NK-92 (cell line): ENCODE measurements around the gene PPP1R8.
"Not testable (repeated sequence)": the region's sequence is repeated elsewhere in the genome, so short reads cannot be mapped to it uniquely, and the experiment has no call there.

Experiments used
- DNase-seq: peaks from one replicate; lab custom pipeline; 2025; ENCODE audit not compliant: unreplicated experiment; lab: John Stamatoyannopoulos, UW

The PPP1R8 gene

DNA sequence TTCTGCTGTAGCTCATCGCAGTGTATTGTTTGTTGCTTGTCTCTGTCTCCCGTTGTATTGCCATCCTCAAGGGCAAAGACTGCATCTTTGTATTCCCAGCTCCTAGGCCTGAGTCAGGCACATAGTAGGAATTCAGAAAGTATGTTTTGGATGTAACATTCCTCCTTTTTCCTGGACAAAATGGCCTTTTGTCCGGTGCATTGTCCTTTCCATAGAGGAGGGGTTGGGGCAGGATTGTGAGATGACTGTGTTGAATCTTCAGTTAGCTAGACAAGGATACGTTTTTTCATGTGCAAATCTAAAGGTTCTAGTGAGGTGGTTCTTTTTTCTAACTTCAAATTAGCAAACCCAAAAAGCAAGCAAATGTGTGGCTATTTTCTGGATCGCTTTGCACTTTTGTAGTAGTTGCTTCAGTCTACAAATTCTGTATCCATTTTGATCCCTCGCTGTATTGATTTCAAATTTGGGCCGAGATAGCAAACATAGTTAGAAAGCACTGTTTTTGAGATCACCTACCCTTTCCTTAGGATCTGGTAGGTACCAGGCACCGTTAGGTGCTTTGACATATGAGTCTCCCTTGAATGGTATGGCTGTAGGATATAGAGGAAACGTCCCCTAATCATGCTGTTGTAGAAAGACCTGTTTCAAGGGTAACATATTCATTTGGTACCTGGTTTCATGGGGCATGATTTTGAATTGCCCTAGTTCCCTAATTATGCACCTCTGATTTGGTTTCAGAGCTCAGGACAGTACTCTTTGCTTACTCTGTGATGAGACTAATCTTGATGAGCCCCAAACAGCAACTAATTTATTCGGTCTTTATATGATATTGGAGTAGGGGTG, 1.2 kb downstream of the PPP1R8 start:
- no peak for DNase-seq

DNA sequence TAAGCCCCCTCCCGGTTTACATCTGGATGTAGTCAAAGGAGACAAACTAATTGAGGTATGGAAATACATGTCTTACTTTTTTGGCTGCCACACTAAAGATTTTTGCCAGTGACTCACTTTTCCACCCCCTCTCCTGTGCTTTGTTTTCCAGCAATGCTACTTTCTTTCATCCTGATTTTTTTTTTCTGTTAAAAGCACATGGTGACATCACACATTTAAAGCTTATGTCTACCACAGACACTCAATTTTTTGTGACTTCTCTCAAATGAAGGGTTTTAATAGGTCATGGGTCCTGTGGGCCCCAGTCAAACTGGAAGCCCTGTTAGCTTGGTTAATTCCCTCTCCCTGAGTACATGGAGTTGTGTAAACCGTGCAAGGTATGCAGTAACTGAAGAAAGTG, 2.2 kb downstream of the PPP1R8 start:
- no peak for DNase-seq

DNA sequence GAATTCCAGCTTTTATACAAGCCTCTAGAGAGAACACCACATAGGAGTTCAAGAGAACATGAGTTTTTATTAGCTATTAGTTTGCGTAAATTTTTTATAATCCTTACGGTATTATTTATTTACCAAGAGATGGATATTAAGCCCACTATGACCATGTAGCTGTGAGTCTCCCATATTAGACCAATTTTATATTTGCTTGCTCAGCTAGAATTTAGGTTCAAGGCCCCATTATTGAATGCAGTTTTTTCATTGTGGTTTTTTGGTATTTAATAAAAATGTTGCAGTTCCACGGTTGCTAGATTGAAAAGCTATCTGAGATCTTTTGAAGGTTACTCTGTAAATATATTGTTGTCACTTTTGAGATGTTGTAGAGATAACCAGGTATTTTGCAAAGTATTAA, 2.9 kb downstream of the PPP1R8 start:
- DNase-seq = no peak

DNA sequence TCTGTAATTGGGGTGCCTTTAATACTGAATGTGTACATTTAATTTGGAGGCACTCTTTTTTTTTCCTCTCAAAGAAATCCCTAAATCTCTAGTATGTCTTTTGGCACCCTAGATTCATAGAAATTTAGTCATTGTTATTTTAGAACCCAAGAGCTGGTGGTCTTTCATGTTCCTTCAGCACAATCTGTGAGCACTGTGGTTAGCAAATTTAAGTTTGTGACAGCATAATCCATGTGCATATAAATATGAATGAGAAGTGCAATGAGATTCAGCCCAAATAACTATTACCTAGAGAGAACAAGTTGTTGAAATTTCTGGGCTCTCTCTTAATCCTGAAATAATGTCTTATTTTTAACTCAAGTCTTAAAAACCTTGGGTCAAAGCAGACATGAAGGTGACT, 4.5 kb downstream of the PPP1R8 start:
- no peak for DNase-seq

DNA sequence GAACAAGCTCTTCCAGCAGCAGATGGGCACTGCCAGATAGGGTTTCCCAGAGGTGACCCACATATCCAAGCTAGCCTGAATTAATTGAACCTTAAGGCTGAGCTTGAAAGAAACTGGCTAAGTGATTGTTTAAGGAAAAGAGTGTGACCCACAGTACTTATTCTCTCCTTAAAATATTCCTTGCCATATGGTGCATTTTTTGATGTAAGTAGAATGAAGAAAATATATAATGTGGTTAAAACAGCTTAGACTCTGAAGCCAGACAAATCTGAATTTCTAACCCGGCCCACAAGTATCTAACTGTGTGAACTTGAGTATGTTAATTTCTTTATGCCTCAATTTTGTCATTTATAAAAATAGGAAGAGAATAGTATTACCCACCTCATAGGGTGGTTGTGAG, 4.9 kb downstream of the PPP1R8 start:
- DNase-seq = no peak

DNA sequence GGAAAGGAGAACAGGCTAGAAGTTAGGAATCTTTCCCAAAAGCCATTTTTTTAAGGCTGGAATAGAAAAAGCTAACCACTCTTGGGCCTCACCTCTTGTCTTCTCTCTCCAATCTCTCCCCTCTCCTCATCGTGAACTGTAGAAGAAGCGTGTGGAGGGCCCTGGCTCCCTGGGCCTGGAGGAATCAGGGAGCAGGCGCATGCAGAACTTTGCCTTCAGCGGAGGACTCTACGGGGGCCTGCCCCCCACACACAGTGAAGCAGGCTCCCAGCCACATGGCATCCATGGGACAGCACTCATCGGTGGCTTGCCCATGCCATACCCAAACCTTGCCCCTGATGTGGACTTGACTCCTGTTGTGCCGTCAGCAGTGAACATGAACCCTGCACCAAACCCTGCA, 19.4 kb downstream of the PPP1R8 start:
- no peak for DNase-seq

DNA sequence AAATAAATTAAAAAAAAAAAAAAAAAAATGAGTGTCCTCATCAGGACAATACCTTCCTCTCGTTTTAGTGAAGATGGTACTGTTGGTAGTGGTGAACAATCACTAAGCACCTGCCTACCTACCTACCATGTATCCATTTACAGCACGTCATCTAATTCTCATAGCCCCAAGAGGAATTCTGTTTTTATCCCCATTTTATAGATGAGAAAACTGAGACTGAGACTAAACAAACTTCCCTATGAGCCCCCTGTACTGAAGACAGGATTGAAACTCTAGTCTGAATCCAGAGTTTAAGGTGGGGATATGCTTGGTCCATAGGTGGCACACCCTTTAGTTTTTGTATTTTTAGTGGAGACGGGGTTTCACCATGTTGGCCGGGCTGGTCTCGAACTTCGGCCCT, 24.5 kb downstream of the PPP1R8 start:
- no peak for DNase-seq

DNA sequence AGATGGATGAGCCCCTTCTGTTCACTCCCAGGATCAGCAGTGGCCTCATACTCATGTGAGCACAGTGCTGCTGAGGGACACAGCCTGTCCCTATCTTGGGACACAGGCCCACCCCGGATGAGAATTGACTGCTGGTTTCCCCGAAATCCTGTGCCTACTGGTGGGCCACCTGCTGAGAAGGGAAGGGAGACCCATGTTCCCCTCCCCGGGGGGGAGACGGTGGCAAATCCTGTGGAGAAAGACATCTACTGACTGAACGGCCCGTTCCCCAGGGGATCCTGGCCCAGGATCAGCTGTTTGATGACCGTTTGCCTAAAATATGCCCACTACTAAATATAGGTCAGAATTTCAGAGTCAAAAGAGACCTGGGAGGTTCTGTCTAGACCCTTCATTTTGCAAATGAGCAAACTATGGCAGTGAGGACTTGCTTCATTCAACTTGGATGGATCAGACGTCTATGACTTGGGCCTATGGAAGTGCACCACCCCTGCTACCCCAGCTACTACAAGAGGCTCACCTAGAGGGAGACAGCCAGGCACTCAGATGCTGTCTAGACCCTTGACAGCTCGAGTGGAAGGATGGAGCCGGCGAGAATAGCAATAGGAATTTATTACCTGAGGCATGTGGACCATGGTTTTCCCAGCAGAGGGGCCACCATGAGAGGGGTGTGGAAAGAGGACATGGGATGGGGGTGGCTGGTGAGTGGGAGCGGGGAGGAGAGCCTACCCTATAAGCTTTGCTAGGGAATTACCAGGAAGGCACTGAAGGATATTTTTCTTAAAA, 26.2 kb downstream of the PPP1R8 start:
- DNase-seq = no peak

DNA sequence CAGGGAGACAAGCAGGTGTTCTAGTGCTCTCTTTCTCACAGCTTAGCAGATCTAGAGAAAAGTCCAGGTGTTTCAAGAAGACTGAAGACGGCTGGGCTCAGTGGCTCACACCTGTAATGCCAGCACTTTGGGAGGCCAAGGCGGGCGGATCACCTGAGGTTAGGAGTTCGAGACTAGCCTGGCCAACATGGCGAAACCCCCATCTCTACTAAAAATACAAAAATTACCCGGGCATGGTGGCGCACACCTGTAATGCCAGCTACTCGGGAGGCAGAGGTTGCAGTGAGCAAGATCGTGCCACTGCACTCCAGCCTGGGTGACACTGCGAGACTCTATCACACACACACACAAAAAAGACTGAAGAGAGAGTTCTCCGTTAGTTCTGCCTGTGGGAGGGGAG, 27.0 kb downstream of the PPP1R8 start:
- not testable (repeated sequence) for DNase-seq

DNA sequence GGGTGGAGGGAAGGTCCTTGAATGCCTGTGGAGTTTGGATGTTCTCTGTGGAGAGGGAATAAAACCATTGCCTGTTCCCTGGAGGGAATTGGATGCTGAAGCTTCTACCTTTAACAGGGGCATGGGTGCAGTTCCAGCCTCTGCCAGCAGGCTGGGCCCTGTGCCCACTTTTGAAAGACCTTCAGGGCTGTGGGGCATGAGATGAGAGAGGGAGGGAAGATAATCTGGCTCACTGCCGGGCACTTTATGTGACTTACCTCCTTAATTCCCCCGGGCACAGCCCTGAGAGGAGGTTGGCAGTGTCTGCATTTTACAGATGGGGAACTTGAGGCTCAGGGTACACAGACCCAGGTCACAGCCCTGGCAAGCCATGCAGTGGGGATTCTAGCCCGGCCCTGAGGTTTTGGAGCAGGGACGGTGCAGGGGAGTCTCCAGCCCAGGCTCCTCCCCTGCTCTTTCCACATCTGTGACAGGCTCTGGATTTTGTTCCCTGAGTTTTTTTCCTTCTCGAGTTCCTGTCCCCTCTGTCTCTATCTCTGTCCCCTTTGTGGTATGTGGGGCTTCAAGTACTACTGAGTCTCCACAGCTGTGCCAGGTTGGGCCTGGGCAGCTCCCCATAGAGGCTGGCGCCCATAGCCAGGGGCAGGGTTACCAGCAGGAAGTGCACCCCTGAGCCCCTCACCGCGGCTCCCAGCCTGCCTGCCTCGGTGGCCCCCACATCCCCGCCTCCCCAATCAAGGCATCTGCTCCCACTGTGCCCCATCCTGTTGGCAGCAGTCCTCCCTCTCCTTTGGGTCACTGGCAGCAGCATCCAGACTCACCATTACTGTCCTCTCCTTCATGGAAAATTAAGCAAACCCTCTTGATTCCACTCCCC, 27.7 kb downstream of the PPP1R8 start:
- no peak for DNase-seq

DNA sequence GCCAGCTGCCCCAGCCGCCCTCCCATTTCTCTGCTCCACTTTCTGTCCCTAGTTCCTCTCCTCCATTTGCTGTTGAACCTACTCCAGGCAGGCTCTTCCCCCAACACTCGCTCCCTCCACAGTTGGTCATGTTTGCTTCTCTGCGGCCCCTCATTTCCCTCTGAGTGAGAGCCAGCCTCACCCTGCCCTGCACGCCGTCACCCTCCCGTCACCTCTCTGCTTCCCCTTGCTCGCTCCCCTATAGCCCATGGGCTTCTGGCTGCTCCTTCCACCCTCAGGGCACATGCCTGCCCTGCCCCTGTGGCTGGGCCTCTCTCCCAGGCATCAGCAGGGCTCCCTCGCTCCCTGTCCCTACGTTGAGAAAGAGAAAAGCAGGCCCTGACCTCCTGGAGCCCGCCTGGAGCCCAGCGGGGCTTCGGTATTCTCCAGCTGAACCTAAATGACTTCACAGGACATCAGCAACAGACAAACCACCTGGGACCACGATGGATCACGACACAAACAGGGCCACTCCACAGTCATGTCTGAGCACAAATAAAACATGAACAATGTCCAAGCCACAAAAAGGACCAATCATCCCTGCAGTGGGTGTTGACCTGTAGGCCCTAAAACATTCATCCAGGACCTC, 28.5 kb downstream of the PPP1R8 start:
- no peak for DNase-seq

DNA sequence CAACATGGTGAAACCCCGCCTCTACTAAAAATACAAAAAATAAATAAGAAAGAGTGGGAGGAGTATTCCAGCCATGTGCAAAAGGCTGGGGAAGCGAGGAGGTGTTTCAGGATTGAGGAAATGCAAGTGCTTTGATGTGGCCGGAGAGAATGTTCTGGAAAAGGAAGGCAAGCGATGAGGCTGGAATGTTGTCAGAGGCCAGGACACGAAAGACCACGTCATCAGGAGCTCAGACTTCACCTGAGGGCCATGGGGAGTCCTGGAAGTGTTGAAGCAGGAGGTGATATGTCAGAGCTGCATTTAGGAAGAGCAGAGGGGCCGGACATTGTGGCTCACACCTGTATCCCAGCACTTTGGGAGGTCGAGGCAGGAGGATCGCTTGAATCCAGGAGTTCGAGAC, 30.9 kb downstream of the PPP1R8 start:
- DNase-seq = no peak

DNA sequence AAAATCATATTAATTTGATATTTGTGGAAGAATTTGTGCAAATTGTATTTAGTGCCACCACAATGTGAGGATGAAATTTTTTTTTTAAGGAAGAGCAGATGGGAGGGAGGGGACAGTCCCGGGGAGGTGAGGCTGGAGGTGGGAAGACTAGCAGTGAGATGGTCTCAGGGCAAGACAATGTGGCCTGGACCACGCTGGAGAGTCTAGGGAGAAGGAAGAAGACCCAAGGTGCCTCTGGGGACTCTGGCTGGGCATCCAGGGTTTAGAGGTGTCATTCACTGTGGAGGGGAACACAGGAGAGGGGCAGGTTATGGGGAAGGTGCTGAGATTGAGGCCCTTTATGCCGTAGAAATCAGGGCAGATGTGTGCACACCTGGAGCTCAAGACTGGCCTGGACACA, 31.4 kb downstream of the PPP1R8 start:
- DNase-seq = no peak

DNA sequence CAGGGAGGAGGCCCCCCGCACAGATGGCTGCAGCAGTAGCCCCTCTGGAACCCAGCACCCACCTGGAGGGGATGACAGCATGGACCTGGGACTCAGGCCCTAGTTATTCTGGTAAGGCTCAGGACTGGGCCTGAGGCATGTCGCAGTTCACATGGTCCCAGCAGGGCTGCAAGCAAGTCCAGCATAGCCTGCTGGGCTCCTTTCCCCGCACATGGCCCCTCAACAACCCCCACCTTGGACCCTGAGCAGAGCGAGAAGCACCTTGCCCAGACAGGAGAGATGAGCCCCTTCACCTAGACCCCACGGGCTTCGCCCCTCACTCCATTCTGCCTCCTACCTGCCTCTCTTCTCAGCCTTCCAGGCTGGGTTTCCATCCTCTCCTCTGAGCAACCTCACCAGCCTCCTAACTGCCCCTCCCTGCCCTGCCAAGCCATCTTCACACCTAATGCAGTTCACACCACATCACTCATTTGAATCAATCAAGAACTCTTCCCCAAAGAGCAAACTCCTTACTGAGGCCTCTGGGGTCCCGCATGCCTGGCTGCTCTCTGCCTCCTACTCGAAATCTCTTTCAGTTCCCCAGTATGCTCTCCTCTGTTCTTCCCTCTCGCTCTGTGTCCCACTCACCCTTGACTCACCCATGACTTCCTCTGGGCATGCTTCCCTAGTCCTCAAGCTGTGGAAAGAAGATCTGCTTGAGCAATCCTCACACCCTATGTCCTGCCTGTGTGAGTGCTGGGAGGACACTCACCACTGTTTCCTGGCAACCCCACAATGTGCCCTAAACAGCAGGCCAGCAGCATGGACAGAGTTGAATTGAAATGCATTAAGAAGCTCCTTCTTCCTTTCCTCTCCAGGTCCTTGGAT, 32.3 kb downstream of the PPP1R8 start:
- no peak for DNase-seq

DNA sequence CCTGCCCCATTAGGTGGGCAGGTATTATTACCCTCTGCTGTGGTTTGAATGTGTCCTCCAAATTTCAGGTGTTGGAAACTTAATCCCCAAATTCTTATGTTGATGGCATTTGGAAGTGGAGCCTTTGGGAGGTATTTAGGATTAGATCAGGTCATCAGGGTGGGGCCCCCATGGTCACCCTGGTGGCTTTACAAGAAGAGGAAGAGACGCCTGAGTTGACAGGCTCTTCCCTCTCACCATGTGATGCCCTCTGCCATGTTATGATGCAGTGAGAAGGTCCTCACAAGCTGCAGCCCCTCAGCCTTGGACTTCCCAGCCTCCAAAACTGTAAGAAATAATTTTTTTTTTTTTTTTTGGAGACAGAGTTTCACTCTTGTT, 32.9 kb downstream of the PPP1R8 start:
- no peak for DNase-seq

DNA sequence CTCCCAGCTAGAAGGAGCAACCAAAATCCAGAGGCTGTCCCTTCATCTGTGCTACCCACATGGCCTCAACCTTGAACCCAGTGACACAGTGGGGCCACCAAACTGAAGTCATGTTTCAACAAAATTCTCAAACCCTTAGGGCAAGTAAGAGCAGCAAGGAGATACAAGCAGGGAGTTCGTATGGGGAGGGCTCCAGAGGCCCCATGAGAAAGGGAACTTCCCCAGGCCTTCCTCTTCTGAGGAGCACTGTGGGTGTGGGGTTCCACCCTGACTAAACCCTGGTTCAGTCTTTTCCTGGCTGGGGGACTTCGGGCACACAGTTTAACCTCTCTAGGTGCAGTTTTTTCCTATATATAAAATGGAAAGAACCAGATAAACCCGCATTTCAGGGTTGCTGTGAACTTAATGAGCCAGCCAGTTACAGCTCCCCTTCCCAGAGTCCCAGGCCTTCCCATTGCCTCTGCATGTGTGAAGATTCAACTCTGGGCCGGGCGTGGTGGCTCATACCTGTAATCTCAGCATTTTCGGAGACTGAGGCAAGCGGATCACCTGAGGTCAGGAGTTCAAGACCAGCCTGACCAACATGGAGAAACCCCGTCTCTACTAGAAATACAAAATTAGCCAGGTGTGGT, 33.8 kb downstream of the PPP1R8 start:
- no peak for DNase-seq

DNA sequence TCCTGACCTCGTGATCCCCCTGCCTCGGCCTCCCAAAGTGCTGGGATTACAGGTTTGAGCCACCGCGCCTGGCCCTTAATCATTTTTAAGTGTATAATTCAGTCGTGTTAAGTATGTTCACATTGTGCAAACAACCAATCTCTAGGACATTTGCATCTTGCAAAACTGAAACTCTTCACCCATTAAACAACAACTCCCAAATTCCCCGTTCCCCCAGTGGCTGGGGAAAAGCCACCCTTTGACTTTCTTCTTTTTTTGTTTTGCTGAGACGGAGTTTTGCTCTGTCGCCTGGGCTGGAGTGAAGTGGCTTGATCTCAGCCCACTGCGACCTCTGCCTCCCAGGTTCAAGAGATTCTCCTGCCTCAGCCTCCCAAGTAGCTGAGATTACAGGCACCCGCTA, 35.2 kb downstream of the PPP1R8 start:
- no peak for DNase-seq

DNA sequence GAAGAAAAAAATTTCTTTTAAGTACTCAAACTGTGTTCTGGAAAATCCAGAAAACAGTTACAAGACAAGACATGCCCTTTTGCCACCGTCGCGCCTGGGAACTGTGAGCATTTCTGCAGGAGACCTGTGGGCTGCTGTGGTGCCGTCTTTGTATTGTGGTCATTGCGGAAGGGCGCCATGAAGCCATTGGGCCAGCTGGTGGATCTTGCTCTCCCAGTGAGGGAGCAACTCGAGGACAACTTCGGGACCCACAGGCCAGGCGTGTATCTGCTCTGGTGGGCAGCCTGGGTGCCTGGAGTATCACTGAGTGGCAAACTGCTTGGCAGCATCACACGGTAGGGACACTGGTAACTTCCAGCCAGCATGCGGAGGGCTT, 38.0 kb downstream of the PPP1R8 start:
- DNase-seq = no peak

DNA sequence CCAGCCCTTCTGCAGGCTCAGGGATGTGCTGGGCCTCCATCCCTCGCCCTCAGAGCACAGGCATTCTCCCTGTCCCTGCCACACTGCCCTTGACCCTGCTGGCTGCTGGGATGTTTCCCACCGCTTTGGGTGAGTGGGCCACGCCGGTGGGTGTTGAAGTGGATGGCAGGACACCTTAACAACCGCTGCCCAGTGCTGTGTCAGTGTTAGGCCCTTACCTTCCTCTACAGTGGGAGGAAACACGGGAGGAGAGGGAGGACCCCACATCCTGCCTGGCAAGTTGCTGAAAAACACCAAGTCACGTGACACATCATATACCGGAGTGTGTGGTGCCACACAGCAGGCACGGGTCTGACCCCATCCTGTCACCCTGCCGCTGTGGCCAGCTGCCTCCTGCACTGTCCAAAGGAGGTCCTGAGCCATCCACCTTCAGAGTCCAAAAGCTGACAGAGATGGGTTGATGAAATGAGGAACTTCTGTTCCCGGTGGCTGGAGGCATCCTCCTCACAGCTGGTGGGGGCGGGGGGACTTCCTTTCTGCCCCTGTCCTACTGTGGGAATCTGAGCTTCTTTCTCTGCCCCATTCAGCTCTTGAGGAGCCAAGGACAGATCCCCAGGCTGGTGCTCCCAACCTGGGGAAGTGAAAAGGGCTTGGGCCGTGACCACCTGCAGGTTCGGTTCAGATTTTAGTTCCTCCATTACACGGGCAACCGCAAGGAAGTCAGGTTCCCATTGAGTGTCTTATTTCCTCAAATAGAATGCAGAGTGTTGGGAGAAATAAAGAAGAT, 38.5 kb downstream of the PPP1R8 start:
- peak; percentile 27 for DNase-seq
